ENCODE results near the gene PTPRT.
A peak's percentile ranks its signal among the peaks of the same experiment; 100 is the strongest.

Gene PTPRT

DNA sequence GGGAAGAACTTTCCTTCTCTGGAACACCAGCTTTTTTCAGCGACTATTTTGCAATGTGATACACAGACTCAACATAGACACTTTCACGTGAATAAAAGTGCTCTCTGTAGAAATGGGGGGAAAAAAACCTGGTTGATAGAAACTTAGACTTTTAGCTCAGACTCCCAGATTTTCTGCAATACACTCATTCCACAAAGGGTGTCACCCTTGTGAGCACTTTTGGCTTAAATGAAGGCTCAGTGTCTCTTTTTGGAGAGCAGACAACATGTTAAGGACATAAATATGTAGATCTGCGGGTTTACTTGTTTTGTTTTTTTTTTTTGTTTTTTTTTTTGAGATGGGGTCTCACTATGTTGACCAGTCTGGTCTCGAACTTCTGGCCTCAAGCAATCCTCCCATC, 579.6 kb downstream of the PTPRT start:
- DNase-seq: no peak

DNA sequence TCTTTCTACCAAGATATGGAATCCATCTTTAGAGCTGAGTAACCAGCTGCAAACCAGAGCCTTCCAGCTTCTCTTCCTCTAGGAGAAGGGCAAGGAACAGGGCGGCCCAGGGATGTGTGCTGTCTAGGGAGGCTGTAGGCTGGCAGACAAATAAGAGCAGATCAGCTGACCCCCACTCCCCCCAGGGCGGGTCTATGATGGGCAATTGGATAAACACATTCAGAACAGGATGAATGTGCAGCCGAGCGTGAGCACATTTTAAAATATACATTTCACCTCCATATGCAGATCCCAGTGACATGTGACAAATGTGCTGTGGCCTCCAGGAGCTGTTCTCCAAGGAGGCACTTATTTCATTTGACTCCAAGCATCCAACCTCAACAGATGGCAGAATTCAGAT, 580.1 kb downstream of the PTPRT start:
- DNase-seq: peak; percentile 2

DNA sequence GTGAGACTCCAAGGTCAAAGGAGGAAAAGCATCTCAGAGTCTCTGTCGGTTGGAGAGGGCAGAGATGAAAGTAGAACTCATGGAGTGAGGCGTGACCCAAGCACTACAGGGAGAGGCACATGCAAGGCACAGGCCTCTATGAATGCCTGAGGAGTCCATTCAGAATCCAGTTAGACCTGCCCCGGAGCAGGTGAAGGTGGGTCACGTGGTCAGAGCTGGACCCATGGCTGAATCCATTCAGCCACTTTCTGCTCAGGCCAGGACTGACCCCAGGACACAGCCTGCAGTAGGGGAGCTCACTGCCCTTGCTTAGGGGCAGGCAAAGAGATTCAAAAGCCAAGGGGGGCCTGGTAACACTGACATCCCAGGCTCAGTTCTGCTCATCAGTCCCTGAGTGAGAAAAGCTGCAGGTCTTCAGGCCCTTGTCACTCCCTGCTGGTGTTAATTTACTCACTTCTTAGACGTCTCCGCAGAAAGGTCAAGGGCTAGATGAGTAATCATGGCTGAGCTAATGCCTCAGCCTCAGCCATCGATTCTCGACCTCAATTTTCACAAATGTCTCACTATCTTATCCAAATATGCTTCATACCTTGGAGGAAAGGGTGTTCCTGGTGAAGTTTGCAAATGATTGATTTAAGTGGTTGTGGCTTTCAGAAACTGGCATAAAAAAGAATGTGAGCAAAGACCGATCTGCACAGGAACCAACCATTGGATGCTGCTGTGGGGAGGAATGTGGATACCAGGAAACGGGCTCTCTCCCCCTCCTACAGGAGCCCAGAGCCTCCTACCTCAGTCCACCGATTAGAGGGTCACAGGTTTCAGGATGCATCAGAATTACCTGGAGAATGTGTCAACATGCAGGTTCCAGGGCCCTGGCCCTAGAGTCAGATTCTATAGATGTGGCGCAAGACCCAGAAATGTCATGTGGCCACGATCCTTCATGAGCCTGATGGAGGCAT, 584.4 kb downstream of the PTPRT start:
- no peak for DNase-seq

DNA sequence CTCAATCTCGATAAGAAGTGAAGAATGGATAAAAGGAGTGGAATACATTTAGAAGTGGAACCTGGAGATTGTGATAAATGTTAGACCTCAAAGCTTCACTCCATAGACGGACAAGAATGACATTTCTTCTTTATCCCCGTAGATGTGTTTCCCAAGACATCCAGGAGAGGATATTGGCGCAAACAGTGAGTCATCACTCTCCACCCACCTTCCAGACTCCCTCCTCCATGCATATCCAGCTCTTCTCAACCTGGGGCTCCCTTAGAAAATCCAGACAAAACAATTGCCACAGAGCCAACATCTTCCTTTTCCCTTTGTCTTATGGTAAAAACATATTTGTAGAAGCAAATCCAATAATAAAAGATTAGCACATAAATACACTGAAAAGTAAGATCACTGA, 586.1 kb downstream of the PTPRT start:
- DNase-seq: no peak

DNA sequence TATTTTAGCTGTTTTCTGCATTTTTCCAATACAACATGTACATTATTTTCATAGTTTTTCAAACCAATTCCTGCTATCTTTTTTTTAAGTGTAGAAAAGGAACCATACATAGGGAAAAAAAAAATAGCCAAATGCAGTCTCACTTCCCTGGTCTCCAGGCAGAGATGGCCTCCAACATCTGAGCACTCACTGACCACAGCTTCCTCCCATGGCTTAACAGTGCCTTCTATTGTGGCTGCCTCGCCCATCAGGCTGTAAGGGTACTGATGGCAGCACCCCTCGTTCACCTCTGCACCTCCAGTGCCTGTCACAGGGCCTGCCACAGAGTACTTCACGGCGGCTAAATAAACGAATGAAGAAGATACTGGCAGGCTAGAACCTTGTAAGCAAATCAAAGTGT, 591.1 kb downstream of the PTPRT start:
- DNase-seq: no peak

DNA sequence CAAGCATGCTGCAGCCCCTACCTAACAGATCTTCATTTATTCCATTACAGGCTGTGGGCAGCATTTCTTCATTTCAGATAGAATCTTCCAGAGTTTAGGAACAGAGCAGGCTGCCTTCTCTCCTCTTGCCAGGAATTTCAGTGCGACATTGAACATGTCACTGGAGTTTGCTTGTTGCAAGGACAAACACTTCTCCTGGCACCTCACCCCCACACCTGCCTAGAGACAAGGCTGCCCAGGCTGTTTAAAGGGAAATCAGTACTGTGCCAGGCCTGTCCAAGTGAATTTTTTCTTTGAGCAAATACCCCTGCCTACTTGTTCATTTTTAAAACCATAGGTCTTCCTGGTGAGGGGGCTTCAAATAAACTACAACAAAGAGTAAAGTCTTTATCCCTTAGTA, 594.1 kb downstream of the PTPRT start:
- DNase-seq: no peak

DNA sequence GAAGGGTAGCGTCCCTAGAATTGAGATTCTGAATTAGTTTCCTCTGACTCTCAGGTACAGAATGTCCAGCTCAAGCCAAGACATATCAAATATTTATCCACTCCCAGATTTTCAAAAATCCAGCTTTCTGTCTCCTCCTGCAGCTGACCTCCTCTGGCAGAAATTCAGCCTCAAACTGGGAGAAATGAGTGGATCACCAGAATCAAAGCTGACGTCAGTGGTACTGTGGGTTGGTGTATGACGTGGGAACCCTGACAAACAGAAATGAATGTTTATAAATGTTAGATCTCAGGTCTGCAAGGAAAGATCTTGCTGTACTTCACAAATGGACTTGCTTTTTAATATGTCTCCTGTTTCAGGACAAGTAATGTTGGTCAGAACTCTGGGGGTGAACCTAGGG, 595.0 kb downstream of the PTPRT start:
- no peak for DNase-seq

DNA sequence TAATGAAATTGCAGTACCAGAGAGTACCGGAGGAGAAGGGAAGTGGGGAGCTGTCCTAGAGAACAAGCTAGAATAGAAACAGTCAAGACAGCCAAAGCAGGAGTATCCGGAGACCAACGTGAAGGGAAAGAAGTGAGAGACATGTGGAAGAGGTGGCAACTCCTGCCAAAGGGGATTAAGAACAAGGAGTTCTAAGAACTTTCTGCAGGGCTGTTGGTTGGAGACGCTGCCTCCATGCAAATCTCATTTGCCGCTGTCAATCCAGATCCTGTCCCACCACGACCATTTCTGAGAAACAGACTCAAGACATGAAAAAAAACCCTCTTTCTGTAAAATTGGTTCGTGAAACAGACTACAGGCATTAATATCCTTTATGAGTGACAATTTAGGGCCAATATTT, 595.7 kb downstream of the PTPRT start:
- DNase-seq: no peak

DNA sequence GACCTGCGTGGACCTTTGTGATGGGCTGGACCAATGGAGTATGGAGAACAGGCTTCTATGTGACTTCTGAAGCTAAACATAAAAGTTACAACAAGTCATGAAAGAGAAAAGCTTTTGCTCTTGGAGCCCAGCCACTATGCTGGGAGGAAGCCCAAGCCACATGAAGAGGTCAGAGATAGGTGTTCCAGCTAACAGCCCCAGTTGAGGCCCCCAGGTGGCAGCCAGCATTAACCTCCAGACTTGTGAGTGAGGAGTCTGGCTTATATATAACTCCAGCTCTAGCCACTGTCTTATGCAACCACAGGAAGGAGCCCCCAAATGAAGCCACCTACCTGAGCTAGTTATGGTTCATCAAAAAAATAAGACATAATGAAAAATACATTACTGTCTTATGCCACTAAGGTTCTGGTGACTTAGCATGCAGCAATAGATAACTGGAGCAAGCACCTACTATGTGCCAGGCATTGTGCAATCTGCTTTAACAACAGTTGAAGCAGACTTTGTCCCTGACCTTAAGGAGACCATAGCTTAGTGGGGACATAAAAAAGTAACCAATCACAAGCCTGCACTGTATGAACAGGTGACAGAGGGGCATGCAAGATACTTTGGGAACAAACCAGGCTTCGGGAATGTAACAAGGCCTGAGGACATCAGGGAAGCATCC, 599.6 kb downstream of the PTPRT start:
- no peak for DNase-seq

DNA sequence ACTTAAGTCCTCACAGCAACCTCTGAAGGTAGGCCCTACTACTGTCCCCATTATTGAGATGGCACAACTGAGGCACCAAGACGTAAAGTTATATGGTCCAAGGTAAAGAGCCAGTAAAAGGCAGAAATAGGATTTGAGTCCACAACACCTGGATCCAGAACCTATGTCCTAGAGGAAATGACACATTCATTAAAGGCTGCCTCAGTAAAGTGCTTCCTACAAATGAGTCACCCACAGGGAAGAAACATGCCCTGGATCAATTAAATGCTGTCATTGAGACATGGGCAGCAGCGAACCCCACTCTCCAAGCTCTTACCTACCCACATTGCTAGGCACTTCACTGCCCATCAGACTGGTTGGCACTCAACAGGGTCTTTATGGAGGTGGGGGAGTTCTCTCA, 600.9 kb downstream of the PTPRT start:
- no peak for DNase-seq

DNA sequence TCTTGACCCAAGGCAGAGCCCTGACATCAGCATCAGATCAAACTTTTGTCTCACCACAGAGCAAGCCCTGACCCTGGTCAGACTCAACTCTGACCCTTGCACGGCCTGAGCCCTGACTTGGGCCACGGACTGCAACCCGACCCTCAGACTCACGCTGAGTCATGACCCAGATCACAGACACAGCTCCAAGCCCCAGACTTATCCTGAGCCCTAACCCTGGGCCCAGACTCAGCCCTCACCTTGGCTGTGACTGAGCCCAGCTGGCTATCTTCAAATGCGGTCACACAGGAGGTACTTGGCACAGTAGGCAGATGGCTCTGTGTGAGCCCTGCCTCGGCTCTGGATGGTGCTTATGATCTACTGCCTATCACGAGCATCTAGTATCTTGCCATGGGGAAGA, 602.3 kb downstream of the PTPRT start:
- no peak for DNase-seq

DNA sequence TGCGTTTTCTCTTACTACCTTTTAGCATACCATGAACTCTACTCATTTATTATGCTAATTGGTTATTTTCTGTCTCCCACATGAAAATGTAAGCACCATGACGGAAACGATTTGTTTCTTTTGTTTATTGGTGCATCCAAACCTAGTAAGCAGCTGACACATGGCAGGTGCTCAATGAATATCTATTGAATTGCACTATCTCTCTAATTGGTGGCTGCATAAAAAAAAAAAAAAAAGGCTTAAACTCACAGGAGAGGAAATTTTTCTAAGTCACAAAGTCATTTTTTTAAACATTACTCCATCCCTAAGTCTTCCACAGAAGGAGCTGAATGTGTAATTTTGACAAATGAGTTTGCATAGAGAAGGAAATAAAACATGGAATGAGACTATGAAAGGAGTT, 608.4 kb downstream of the PTPRT start:
- DNase-seq: no peak

DNA sequence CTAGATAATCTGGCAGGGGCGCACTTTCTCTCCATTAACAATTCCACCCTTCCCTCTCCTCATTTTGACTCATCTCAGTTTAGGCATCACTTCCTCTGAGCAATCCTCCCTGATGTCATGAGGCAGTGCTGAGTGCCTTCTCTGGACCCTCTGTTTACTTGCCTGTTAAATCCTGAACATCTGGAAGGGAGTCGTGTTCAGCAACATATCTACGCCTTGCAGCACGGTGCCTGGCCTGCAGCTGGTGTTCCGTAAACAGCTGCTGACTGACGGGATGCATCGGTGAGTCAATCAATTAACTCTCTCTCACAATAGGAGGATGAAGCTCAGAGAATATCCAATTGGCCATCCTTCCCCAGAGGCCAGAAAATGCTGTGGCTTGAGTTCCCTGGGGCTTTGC, 613.5 kb downstream of the PTPRT start:
- no peak for DNase-seq

DNA sequence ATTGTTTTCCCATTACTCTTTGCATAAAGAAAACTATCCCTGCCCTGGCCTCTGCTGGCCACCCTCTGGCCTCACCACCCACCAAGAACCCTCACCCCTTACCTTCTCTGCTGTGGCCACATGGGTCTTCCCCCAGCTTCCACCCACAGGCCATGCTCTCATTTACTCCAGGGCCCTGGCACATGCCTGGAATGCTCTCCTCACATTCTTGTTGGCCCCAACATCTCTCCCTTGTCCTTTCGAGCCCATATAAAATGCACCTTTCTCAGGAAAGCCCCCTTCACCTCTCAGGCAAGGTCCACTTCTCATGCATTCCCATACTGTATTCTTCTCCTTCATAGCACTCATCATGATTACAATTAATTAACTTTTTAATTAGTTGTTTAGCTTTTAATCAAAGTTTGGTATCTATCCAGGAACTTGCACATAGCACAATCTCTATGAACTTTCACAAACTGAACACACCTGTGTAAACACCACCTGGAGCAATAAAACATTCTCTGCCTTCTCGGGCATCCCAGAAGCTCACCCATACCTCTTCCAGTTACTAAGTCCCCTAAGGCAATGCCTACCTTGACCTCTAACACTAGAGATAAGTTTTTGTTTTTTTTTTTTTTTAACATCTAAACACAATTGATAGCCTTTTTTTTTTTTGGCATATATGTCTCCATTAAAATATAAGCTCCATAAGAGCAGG, 617.2 kb downstream of the PTPRT start:
- DNase-seq: no peak

DNA sequence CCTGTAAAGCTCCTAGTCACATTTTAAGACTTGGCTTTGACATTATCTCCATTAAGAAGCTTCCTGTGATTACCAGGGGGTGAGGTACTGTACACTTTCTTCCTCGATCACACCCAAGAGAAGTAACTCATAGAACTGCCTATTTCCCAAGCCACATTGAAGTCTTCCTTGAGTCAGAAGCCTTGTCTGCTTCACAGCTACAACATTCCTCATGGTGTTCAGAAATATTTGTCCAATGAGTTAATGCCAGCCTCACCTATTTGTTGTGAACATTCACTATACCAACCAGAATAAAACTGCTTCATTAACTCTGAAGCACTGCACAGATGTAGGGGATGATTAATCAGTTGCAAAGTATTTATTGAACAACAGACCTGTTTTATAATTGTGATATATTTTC, 622.3 kb downstream of the PTPRT start:
- DNase-seq: no peak

DNA sequence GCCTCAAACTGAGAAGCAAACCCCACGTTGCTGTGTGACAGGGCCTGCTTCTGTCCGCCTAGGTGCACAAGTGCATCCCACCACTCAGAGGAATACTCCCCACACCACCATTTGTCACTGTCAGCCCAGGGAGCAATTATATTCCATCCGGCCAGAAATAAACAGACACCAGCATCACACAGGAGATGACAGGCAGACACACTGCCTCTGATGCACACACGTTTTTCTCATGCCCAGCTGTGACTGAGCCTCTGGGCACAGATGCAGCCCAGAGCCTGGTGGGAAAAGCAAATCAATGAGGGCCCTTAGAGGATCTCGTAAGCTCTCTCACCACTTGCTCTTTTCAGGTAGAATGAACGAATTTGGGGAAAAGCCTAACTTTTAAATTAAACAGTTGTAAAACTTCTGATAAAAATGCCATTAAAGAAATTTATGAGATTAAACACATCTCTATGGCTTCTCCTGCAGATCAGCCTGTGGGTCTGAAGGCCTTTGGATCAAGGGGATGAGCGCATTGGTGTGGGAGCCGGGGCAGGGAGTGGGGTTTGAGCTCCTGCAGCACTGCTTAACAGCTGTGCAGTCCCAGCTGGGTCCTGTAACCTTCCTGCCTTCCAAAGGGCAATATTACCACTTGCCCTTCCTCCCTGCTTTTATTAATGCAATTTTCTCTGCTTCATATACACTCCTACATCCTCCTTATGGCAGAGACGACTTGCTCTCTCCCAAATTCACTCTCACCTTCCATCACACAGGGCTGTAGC, 624.3 kb downstream of the PTPRT start:
- no peak for DNase-seq

DNA sequence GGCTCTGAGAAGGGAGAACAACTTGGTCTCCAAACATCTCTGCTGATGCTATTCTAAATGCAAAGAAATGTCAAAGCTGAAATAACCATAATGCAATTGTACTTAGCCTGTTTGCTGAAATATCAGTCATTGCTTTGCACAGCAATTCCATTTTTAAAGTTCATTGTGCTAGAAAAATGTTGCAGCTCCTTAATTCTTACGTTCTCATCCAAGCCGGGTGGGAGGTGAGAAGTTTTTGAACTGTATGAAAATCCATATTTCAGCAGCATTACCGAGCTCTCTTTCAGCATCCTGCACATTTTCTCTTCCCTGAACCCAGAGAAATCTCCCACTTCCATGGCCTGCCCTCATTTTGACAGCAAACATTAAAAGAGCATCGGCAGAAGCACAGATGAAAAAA, 630.0 kb downstream of the PTPRT start:
- DNase-seq: no peak

DNA sequence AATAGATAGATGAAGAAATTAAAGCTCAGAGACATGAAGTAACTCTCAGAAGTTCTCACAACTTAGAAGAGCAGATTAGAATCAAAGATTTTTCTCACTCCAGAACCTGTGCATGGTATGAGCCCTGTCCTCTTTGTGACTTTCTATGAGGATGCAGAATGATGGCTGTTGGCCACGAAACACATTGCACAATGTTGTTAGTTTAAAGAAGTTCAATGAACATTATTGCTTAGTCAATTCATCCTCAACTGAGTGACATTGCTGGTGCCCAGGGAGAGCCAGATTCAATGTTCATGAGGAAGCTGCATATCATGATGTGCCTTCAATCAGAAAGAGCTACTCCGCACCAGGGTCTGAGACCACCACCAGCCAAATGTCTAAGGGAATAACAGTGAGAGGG, 633.1 kb downstream of the PTPRT start:
- DNase-seq: no peak

DNA sequence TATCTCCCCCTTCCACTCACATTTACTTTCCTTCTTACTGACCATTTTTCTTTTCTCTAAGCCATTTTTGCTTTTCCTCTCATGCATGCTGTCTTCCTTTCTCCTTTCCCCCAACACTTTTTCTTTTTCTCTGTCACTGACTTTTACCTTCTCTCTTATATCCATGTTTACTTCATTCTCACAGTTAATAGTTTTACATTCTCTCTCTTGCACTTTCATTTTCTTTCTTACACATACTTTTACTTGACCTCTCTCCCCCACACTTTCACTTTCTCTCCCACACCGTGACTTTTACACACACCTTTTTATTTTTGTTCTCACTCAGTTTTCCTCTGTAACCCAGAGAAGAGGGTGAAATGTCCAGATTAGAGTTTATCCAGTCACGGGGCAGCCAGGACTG, 636.3 kb downstream of the PTPRT start:
- DNase-seq: no peak

DNA sequence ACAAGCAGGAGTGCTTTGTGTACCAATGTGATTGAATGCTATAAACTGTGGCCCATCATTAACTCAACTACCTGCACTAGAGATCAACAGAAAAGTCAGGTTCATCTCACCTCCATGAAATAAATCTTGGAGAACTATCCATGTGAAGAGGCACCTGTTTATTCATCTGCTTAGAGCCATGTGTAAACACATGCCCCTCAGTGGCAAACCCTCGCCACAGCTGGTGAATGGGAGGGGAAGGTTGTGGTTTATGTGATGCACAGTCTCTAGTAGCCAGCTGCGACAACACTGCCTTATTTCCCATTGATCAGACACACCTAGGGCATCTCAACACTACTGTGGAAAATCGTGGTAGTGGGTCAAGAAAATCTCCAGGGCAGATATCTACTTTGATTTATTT, 640.2 kb downstream of the PTPRT start:
- DNase-seq: no peak

DNA sequence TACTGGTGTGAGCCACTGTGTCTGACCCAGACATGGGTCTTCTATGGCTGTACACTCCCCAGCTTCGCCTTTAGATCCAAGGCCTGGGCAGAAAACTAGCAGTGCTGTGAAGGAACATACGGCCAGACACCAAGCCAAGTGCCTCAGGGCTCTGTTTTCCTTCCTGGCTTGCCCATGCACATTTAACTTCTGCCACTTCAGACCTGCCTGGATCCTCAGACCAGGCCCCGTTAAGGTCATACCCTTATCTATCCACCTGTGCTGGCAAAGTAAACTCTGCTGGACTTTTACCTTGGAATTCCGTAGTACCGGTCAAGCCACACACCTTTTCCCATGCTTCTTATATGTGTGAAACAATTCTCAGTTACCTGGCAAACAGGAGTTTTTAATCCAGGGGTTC, 644.8 kb downstream of the PTPRT start:
- DNase-seq: no peak

DNA sequence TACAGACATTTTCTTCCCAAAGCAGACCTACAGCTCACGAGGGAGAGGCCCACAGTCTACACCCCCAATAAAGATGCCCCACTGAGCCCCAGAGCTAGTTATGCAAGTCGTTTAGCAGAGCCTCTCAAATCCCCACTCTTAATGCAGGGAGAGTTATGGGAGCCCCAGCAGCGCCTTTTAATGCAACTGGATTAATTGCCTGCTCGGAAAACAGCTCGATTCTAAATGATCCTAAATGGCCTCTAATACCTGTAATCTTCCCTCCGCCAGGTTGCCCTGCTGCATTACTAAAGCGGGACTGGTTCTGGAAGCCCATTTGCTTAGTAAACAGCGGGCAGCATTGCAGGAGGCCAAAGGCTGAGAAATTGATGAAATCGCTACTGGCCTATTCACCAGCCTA, 656.9 kb downstream of the PTPRT start:
- DNase-seq: no peak

DNA sequence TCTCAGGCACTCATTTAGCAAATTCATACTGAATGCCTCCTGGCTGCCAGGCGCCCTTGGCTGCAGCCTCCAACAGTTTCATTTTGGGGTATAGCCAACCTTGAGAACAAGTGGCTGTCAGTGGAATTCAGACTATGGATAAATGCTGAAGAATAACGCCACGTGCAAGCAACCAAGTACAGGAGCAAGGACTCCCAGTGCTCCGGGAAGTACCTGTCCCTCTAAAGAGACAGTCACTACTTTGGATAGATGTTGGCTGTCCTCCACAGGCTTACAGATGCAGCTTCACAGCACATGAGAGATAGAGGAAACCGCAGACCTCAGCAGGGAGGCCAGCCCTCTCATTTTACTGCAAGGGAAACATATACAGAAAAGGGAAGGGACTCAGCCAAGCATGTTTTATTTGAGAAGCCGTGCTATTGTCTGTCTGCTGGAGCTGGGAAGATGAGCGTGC, 658.2 kb downstream of the PTPRT start:
- DNase-seq: no peak

Data from right kidney (tissue), 1 donor.